Brain microvascular endothelial cell (primary cell): Measurements from ENCODE around the gene EEF2.
"Not testable (repeated sequence)": the region's sequence is repeated elsewhere in the genome, so short reads cannot be mapped to it uniquely, and the experiment has no call there.

Experiments
- DNase-seq: peaks from one replicate; pipeline ENCODE4 v3.0.0-alpha.2; 2020
- H3K27ac ChIP-seq: fragments of 250-450 bp; sonication (Bioruptor Pico); 2 replicates; pipeline ENCODE4 v1.5.1; 2020; ENCODE audit warnings: mild to moderate bottlenecking, moderate library complexity
- H3K27me3 ChIP-seq: fragments of 250-450 bp; sonication (Bioruptor Pico); replicated peaks from 2 replicates; pipeline ENCODE4 v1.5.1; 2020; ENCODE audit warnings: mild to moderate bottlenecking
- H3K36me3 ChIP-seq: fragments of 250-450 bp; sonication (Bioruptor Pico); replicated peaks from 2 replicates; pipeline ENCODE4 v1.5.1; 2020; ENCODE audit warnings: mild to moderate bottlenecking
- H3K4me3 ChIP-seq: 2 replicates; pipeline ENCODE4 v1.5.1; 2011; ENCODE audit warnings: low read depth, mild to moderate bottlenecking, control low read depth, low read length, moderate library complexity
- CTCF ChIP-seq: IDR thresholded peaks from 2 replicates; pipeline ENCODE4 v1.5.1; 2011; ENCODE audit warnings: low read depth, mild to moderate bottlenecking, moderate library complexity, low read length, control low read depth, inconsistent platforms; ENCODE audit errors: missing control alignments
- in situ Hi-C: cut with HindIII; loops from 2 replicates; pipeline ENCODE4 v1.10.0; 2017; ENCODE audit warnings: low sequenced_read_pairs, low pct_ligation_motif_present

EEF2 gene

DNA sequence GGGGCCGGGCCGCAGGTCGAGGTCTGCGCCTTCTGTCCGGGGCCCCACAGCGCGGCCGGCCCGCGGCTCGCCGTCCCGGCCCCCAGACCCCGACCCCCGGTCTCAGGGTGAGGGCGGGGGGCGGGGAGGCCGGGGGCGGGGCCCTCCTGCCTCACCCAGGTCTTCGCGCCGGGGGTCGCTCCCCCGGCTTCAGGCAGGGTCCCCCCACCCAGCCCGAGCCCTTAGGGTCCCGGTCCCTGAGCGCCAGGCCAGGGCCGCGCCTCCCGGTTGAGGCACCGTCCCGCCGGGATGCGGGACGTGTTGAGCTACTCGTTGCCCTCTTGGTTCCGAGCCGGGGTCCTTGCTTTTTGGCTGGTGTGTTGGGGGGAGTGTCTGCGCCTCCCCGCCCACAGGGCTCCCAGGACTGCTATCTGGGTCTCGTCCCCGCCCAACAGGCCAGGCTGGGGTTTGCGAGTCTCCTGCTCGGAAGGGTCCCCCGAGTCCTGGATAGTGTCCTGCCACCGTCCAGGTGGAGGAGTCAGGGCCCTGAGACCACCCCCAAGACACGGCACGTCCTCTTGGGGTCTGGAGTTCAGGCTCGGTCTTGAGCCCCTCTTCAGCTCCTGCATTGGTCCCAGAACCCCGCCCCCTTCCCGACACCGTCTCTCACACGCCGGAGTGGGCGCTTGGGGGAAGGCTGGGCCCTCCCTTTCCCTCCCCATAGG is 22.7 kb upstream of the EEF2 start:
- H3K27me3 ChIP-seq: no peaks in the 10 kb centered on the region
- no peak for DNase-seq
- H3K4me3 ChIP-seq: peak overlapping the region; percentile 83
- in situ Hi-C loops: no loop called here
- peaks cover 2% of the 10 kb centered on the region for H3K36me3 ChIP-seq
- H3K27ac ChIP-seq: no peak overlapping the region
- TF ChIP-seq CTCF: no peak

DNA sequence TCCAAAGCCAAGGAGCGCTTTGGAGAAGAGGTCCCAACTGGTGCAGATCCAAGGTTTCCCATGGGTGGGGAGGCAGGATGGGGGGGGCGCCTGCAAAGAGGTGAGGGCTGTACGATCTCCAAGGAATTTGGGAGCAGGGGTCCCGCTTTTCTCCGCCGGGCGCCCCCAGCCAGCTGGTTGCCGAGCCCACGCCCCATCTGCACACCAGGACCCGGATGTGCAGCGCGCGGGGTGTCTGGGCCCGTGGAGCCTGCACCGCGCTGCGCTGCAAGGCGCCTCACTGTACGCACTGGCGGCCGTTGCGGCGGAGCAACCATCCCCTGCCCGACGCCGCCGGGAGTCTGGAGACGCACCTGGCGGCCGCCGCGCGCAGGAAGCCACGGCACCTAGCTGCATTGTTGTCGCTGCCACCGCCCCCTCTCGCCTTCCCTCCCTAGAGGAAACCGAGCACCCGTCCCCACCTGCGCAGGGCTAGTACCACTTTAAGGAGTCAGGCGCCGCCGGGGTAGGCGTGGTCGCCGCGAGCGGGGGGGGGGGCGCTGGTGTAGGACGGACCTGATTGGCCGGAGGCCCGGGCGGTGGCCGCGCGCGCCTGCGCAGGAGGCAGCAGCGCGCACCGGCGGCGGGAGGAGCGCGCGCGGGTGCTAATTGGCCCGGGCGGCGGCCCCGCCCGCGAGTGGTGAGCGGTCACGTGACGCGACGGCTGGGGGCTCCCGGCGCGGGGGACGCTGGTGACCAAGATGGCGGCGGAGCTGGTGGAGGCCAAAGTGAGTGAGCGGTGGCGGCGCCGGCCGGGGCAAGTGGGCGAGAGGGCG is 22.0 kb upstream of the EEF2 start, which contains the start of gene PIAS4:
Gene PIAS4 (plus strand): TSS at position 716 of the 815 bp plus-strand sequence. CDS start 25 bp downstream, at position 741.
- H3K27me3 ChIP-seq: no peaks in the 10 kb centered on the region
- H3K36me3 ChIP-seq: peaks cover 1% of the 10 kb centered on the region
- H3K4me3 ChIP-seq: peak within 1 kb of the TSS; percentile 83
- peak; percentile 86 for DNase-seq
- H3K27ac ChIP-seq: peak within 1 kb of the TSS; percentile 34
- in situ Hi-C loops: no loop called here
- no peak for TF ChIP-seq CTCF

GRCh38 chr19:4005436-4005835 is 20.2 kb upstream of the EEF2 start:
- H3K36me3 ChIP-seq, H3K27ac ChIP-seq, DNase-seq, in situ Hi-C loops, H3K27me3 ChIP-seq, H3K4me3 ChIP-seq: not testable (repeated sequence)

DNA sequence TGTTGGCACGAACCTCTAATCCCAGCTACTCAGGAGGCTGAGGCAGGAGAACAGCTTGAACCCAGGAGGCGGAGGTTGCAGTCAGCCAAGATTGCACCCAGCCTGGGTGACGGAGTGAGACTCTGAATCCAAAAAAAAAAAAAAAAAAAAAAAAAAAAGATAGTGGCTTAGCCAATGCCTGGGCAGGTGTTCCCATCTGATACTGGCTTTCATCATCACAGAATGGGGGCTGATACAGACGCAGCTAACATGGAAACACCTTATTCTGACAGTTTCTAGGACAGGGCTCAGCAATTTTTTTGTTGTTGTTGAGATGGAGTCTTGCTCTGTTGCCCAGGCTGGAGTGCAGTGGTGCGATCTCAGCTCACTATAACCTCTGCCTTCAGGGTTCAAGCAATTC is 15.5 kb upstream of the EEF2 start:
- H3K4me3 ChIP-seq, in situ Hi-C loops, H3K27ac ChIP-seq, H3K27me3 ChIP-seq, H3K36me3 ChIP-seq, DNase-seq: not testable (repeated sequence)

DNA sequence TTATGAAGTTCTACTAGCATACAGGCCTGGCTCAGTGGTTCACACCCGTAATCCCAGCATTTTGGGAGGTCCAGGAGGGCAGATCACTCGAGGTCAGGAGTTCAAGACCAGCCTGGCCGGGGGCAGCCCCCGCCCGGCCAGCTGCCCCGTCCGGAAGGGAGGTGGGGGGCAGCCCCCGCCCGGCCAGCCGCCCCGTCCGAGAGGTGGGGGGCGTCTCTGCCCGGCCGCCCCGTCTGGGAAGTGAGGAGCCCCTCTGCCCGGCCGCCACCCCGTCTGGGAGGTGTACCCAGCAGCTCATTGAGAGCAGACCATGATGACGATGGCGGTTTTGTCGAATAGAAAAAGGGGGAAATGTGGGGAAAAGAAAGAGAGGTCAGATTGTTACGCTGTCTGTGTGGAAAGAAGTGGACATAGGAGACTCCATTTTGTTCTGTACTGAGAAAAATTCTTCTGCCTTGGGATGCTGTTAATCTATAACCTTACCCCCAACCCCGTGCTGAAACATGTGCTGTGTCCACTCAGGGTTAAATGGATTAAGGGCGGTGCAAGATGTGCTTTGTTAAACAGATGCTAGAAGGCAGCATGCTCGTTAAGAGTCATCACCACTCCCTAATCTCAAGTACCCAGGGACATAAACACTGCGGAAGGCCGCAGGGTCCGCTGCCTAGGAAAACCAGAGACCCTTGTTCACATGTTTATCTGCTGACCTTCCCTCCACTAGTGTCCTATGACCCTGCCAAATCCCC is 13.6 kb upstream of the EEF2 start:
- H3K27me3 ChIP-seq, in situ Hi-C loops, DNase-seq, H3K4me3 ChIP-seq, H3K27ac ChIP-seq, H3K36me3 ChIP-seq: not testable (repeated sequence)

DNA sequence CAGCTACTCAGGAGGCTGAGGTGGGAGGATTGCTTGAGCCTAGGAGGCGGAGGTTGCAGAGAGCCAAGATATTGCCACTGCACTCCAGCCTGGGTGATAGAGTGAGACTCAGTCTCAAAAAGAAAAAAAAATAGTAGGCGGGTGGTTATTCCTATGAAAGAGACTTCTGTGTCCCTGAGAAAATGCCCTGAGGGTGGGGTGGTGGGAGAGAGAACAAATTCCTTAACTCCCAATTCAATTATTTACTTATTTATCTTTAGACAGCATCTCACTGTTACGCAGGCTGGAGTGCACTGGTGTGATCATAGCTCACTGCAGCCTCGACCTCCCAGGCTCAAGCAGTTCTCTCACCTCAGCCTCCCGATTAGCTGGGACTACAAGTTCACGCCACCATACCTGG is 10.3 kb upstream of the EEF2 start:
- in situ Hi-C loops: no loop called here

More for the DNA sequence above, 10.3 kb upstream of the EEF2 start:
- Histone ChIP-seq H3K4me3 (no peak overlapping the region), H3K36me3 (no peaks in the 10 kb centered on the region), H3K27me3 (no peaks in the 10 kb centered on the region), H3K27ac (no peak overlapping the region)
- TF ChIP-seq CTCF: no peak
- no peak for DNase-seq
